GM18909 (cell line): ENCODE measurements around the gene TMEM132D.

Experiments used
- ATAC-seq: cut with Tn5 transposase; IDR thresholded peaks from one replicate; pipeline ENCODE4 v1.9.1; 2021; ENCODE audit warnings: mild to moderate bottlenecking; ENCODE audit not compliant: unreplicated experiment, poor library complexity

The TMEM132D gene

DNA sequence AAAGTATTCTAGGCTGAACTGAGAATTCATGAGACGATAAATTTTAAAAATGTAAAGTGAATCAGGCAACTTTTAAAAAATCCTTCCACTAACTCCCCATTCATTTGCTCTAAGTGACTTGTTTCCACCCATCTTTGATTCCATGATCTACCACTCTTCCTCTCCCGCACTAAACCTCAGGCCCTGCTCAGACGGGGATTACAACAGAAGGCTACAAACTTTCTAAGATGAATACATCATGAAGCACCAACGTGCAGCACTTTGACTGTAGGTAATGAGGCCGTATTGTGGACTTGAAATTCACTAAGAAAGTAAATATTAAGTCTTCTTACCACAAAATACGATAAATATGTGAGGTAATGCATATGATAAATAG lies 30.0 kb downstream of the TMEM132D start:
- no peak for ATAC-seq

DNA sequence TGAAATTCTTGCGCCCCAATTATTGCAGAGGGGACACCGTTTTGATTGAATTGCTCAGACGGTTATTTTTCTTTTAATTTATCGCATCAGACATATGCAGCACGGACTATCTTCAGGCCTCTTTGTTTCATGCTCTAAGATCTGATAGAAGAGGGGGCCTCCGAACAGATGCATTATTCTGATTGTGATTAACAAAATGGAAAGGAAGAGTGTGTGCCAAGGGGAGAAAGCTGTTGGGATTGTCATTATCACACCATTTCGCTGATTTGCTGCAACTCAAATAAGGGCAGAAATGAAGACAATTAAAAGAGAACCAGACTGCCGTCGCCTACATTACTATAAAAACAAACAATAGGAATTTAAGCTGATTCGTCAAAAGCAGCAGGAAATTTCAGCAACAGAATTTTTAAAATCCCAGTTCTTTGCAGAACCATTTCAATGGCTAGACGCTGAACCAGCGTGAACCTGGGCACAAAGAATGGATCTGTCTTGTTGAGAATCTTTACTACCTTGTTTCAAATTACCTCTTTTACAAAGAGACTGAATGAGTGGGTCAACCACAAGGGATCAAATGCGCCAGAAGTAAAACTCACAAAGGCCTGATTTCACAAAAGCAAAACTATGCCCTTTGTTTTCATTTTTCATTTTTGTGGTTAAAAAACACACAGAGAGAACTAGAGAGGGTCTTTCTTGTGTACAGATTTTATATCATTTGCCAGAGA lies 30.6 kb downstream of the TMEM132D start:
- no peak for ATAC-seq

DNA sequence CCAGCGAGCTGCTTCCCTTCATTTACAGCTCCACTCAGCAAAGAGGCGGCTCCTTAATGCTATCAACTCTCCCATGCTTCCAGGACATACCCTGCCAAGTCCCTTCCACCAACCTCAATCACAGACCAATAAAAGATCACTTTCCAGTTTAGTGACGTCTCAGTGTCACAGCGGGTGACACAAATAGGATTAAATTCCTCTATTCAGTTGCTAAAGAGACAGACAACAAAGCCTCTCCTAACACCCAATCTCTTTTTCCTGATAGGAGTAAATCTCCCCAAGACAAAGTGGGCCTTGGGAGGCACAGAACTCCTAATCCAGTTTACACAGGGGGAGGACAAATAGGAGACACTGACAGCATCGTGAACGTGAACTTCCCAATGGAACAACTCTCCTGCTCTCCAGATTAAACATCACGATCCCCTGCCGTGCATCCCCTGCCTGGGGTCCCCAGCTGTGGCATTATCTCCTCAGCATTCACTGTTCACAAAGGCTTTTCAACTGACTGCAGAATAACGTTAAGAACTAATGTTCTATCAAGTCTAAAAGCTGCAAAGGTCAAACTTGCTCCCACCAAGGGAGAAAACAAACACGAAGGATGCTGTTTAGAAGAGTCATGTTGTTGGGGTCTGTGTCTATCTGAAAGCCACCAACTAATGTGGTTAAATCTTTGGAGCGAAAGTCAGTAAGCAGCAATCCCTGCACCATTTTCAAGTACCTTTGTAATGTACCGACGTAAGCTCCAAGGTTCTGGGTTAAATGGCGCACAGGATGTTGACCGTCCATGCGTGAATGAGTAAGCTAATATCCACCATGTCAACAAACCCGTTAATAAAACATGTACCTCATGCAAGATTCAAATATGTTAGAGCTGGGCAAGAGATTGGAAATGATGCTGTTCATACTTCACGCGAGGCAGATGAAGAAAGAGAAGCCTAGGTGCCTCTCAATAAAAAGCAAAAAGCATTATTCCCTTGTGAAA lies 31.5 kb downstream of the TMEM132D start:
- ATAC-seq, result no peak

DNA sequence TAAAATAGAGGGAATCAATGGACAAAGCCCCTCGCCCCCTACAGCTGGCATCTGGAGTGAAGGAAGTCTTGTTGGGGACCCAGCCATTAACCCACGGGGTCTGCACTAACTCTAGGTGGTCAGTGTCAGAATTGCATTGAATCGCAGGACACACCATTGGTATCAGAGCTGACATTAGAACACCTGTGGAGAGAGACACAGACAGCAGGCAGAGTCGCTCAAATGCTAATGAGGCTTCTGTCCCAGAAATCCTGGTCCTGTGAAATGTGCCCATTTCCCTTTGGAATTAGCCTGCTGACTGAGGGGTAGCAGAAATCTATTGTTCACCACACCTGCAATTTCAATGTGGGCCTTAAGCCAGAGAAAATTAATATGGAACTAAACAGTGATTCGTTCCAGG lies 33.0 kb downstream of the TMEM132D start:
- no peak for ATAC-seq

GRCh38 chr12:129870136-129870535 lies 33.7 kb downstream of the TMEM132D start:
- ATAC-seq, result no peak

DNA sequence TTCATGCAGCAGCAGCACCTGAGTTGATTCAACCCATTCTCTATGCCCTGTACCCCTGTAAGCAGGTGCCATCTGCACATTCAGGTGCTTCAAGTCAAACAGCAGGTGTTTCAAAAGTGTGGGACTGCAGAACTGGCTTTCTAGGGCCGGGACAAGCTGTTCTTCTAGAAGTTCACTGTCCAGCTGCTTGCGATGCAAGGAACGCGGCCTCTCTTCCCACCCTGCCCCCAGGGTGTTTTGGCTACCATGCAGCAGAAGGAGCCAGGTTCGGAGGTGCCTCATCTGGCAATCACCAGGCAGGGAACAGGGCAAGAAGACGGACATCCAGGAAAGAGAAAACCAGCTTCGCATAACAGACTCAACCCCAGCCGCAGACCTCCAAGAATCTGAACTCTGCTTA lies 35.2 kb downstream of the TMEM132D start:
- no peak for ATAC-seq

GRCh38 chr12:129863938-129864337 lies 39.9 kb downstream of the TMEM132D start:
- ATAC-seq, result no peak

- ATAC-seq, result no peak
Measured at GRCh38 chr12:129862561-129863175, 41.2 kb downstream of the TMEM132D start.

GRCh38 chr12:129861951-129862350 lies 41.9 kb downstream of the TMEM132D start:
- ATAC-seq, result no peak

DNA sequence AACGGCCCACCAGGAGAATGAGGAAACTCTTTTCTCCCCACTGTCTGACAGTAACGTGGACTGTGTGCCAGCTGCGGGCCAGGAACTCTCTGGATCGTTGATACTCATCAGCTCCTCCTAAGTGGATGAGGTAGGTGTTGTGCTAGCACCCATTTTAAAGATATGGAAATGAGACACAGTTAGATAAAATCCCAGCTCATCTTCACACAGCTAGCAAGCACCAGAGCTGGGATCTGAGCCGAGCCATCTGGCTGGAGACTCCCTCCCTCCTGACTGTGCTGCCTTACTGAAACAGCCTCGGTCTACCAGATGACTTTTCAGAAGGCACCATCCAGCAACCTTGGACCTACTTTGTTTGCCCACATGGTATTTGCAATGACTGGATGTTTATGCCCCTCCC lies 49.2 kb downstream of the TMEM132D start:
- no peak for ATAC-seq

GRCh38 chr12:129851296-129851695 lies 52.5 kb downstream of the TMEM132D start:
- ATAC-seq, result no peak

- ATAC-seq, result no peak
Measured at GRCh38 chr12:129848876-129849275, 54.9 kb downstream of the TMEM132D start.

DNA sequence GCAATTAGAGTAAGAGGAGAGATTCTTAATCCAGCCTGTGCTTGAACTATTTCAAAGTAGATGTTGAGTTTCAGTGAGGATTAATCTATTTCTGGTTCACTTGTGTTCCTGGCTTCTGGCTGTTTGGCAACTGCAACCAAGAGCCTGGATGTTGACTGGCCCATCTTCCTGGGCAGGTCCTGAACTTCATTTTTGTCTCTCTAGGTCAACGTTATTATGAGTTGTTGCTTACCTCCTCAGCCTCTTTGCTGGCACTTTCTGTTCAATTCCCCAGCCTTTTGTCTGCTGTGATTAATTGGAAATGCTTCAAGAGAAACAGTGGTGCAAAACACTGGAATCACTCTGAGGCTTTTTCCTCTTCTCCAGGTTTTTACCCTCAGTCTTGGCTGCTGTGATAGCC lies 56.8 kb downstream of the TMEM132D start:
- ATAC-seq, result no peak

DNA sequence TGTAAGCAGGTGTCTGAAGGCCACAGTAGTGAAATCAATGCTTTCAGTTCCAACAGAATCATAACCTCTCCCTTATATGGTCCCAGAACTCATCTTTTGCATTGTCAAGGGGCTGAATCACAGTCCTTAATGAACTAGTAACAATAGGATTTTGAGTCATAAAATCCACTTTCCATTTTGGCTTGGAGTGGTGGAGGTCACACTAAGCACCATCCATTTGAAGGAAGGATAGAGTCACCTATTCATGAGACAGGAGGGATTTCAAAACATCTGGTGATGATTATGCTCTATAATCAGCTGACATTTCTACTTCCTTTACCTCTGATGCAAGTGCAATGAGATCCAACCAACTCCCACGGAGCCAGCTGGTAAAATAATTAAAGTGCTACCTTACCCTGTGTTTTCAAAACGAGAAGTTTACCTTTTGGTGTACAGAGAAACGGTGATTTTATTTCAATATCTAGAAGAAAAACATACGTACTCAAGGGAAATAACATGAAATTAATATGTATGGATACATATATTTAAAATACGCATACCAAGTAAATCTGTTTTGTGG lies 59.1 kb downstream of the TMEM132D start:
- ATAC-seq, result no peak

GRCh38 chr12:129841251-129841650 lies 62.6 kb downstream of the TMEM132D start:
- no peak for ATAC-seq

DNA sequence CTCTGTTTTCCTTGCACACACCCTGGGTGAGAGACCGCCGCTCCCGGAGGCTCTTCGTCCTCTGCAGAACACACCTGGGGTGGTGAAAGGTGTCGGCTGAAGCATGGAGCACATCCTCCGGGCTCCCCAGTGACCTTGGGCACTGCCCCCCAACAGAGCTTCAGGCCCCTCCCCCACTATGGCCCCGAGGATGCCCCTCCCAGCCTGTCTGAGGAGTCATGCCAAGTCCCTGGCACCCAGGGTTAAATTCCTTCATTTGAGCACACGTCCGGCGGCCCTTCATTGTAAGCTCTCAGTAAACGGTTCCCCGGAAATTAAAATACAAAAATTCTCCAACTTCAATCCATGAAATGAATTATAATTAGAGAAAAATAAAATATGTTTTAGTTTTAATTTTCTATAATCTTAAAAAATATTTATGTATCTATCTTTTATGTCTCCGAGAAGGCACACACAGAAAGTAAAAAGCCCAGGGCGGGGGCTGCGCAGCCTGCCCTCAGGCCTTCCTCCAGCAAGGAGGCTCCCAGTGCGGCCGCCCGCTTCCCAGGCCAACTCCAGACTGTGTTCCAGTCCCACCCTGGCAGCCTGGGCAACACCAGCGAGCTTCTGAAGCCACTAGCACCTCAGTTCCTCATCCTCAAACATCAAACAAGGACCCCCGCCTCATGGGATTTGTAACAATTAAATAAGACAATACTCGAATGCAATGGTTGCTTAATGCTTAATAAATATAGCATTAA lies 63.5 kb downstream of the TMEM132D start:
- no peak for ATAC-seq

DNA sequence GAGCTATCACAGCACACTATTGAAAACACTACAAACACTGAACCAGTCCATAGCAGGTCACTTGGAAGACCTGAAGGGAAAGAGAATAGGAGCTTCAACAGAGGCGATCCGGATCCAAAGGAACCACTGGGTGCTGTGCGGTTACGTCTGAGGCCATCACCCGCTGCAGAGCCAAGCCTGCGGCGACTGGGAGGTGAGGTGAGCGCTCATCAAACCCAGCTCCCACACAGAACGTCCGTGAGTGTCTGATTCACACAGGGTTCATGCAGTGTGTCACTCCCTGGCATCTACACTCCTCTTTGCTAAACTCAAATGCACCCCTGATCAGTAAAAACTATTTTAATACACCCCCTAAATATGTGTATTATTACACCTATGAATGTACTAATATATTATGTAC lies 64.1 kb downstream of the TMEM132D start:
- ATAC-seq, result no peak

GRCh38 chr12:129831294-129831693 lies 72.5 kb downstream of the TMEM132D start:
- ATAC-seq, result no peak

DNA sequence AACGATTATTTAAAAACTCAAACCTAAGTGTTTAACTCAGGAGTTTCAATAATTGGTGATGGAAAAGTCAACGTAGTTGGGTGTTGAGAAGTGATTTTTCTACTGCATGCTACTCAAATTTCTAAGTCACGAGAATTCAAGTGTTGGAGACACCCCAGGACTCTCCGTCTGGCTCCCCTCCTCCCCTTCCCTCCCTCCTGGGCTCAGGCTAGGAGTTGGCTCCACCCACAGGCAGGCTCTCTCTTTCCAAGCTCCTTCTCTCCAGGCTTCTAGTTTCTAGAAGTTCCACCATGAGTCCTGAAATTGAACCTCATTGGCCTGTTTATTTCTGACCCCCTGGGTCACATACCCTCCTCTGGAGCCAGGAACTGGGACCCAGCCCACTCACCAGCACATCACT lies 73.0 kb downstream of the TMEM132D start:
- no peak for ATAC-seq

GRCh38 chr12:129827866-129828384 lies 75.9 kb downstream of the TMEM132D start:
- ATAC-seq, result no peak
